BLaER1 (cell line): ENCODE data around the gene ATRN.

Experiments used
- H3K27ac ChIP-seq: shearing (Covaris generic); formaldehyde crosslinking; 2 replicates; pipeline ENCODE4 v1.8.1; 2022
- H3K27me3 ChIP-seq: shearing (Covaris generic); formaldehyde crosslinking; 2 replicates; pipeline ENCODE4 v1.8.1; 2022
- H3K36me3 ChIP-seq: shearing (Covaris generic); formaldehyde crosslinking; 2 replicates; pipeline ENCODE4 v1.8.1; 2022
- H3K4me1 ChIP-seq: shearing (Covaris generic); formaldehyde crosslinking; 2 replicates; pipeline ENCODE4 v1.8.1; 2022
- H3K4me2 ChIP-seq: shearing (Covaris generic); formaldehyde crosslinking; 2 replicates; pipeline ENCODE4 v1.8.1; 2022
- H3K4me3 ChIP-seq: shearing (Covaris generic); formaldehyde crosslinking; 2 replicates; pipeline ENCODE4 v1.8.1; 2022
- H3K9ac ChIP-seq: shearing (Covaris generic); formaldehyde crosslinking; 2 replicates; pipeline ENCODE4 v1.8.1; 2022
- H3K9me3 ChIP-seq: shearing (Covaris generic); formaldehyde crosslinking; 2 replicates; pipeline ENCODE4 v1.8.1; 2022
- H4K20me1 ChIP-seq: shearing (Covaris generic); formaldehyde crosslinking; 2 replicates; pipeline ENCODE4 v1.8.1; 2022
- Cebpa-rat ChIP-seq: shearing (Covaris generic); IDR thresholded peaks from 2 replicates; pipeline ENCODE4 v1.8.1; 2022

Gene ATRN

GRCh38 chr20:3632311-3633004, 161.6 kb downstream of the ATRN start:
- TF ChIP-seq Cebpa-rat, result no peak
- Histone ChIP-seq H3K4me2 (no peak overlapping the region), H3K27me3 (no peaks in the 10 kb centered on the region), H3K9me3 (no peaks in the 10 kb centered on the region), H3K27ac (no peak overlapping the region), H3K4me1 (no peaks in the 10 kb centered on the region), H3K4me3 (no peak overlapping the region), H4K20me1 (no peaks in the 10 kb centered on the region), H3K36me3 (peaks cover 21% of the 10 kb centered on the region), H3K9ac (no peak overlapping the region)

GRCh38 chr20:3633913-3634478, 163.2 kb downstream of the ATRN start:
- no peak for TF ChIP-seq Cebpa-rat
- Histone ChIP-seq H3K4me2 (0 out of 2 replicates have a peak overlapping the region, but pooled peaks have one; percentile 11), H3K4me1 (peaks cover 4% of the 10 kb centered on the region), H3K4me3 (no peak overlapping the region), H3K9me3 (no peaks in the 10 kb centered on the region), H3K27me3 (no peaks in the 10 kb centered on the region), H3K9ac (no peak overlapping the region), H3K27ac (no peak overlapping the region), H4K20me1 (no peaks in the 10 kb centered on the region), H3K36me3 (peaks cover 14% of the 10 kb centered on the region)

- no peaks in the 10 kb centered on the region for H3K27me3 ChIP-seq
- H3K4me2 ChIP-seq, result no peak overlapping the region
- H4K20me1 ChIP-seq, result no peaks in the 10 kb centered on the region
- TF ChIP-seq Cebpa-rat, result no peak
- peaks cover 8% of the 10 kb centered on the region for H3K36me3 ChIP-seq
- peaks cover 13% of the 10 kb centered on the region for H3K4me1 ChIP-seq
- H3K4me3 ChIP-seq, result no peak overlapping the region
- no peak overlapping the region for H3K27ac ChIP-seq
- no peak overlapping the region for H3K9ac ChIP-seq
- H3K9me3 ChIP-seq, result peaks cover 10% of the 10 kb centered on the region
These were observed 164.5 kb downstream of the ATRN start for GRCh38 chr20:3635346-3635745.

GRCh38 chr20:3640259-3640658, 169.4 kb downstream of the ATRN start:
- Histone ChIP-seq H3K27ac (no peak overlapping the region), H3K36me3 (peaks cover 28% of the 10 kb centered on the region), H3K4me1 (peaks cover 19% of the 10 kb centered on the region), H3K4me2 (no peak overlapping the region), H4K20me1 (no peaks in the 10 kb centered on the region), H3K4me3 (no peak overlapping the region), H3K27me3 (no peaks in the 10 kb centered on the region), H3K9ac (no peak overlapping the region), H3K9me3 (peaks cover 16% of the 10 kb centered on the region)
- TF ChIP-seq Cebpa-rat, result no peak

- Histone ChIP-seq H3K27ac (no peak overlapping the region), H3K4me1 (peaks cover 33% of the 10 kb centered on the region), H3K9me3 (peaks cover 4% of the 10 kb centered on the region), H3K27me3 (no peaks in the 10 kb centered on the region), H3K4me3 (no peak overlapping the region), H4K20me1 (no peaks in the 10 kb centered on the region), H3K9ac (no peak overlapping the region), H3K4me2 (no peak overlapping the region), H3K36me3 (peaks cover 39% of the 10 kb centered on the region)
- TF ChIP-seq Cebpa-rat, result no peak
These were observed 174.7 kb downstream of the ATRN start for GRCh38 chr20:3645309-3646066.

GRCh38 chr20:3646067-3646440, 175.2 kb downstream of the ATRN start:
- Histone ChIP-seq H3K36me3 (peaks cover 33% of the 10 kb centered on the region), H3K27me3 (no peaks in the 10 kb centered on the region), H3K9ac (no peak overlapping the region), H3K9me3 (no peaks in the 10 kb centered on the region; the same call in 1 of the 2 replicates), H3K4me1 (peaks cover 35% of the 10 kb centered on the region), H3K4me3 (no peak overlapping the region), H4K20me1 (no peaks in the 10 kb centered on the region), H3K27ac (no peak overlapping the region), H3K4me2 (no peak overlapping the region)
- no peak for TF ChIP-seq Cebpa-rat

GRCh38 chr20:3646651-3647050, 175.8 kb downstream of the ATRN start:
- Histone ChIP-seq H3K4me2 (no peak overlapping the region), H3K27ac (no peak overlapping the region), H3K9me3 (no peaks in the 10 kb centered on the region), H3K36me3 (peaks cover 28% of the 10 kb centered on the region), H4K20me1 (no peaks in the 10 kb centered on the region), H3K4me1 (peaks cover 41% of the 10 kb centered on the region), H3K4me3 (no peak overlapping the region), H3K27me3 (no peaks in the 10 kb centered on the region), H3K9ac (no peak overlapping the region)
- TF ChIP-seq Cebpa-rat, result no peak

- Histone ChIP-seq H3K9ac (no peak overlapping the region), H3K4me2 (peak overlapping the region; percentile 49), H3K4me3 (no peak overlapping the region), H3K27me3 (no peaks in the 10 kb centered on the region), H3K4me1 (peaks cover 49% of the 10 kb centered on the region), H3K36me3 (peaks cover 25% of the 10 kb centered on the region), H3K9me3 (no peaks in the 10 kb centered on the region), H4K20me1 (no peaks in the 10 kb centered on the region), H3K27ac (no peak overlapping the region)
- no peak for TF ChIP-seq Cebpa-rat
These were observed 176.7 kb downstream of the ATRN start for GRCh38 chr20:3647473-3647872.

- Histone ChIP-seq H3K36me3 (peaks cover 19% of the 10 kb centered on the region), H3K4me3 (no peak overlapping the region), H3K9me3 (no peaks in the 10 kb centered on the region), H3K9ac (no peak overlapping the region), H3K4me1 (peaks cover 64% of the 10 kb centered on the region), H4K20me1 (no peaks in the 10 kb centered on the region), H3K27ac (no peak overlapping the region), H3K27me3 (no peaks in the 10 kb centered on the region), H3K4me2 (peak overlapping the region; percentile 55)
- no peak for TF ChIP-seq Cebpa-rat
These were observed 178.1 kb downstream of the ATRN start for GRCh38 chr20:3648951-3649350.
